Gastrocnemius medialis (tissue), 4 donors: Measurements from ENCODE around the gene THAP4. TPM values are rescaled to one million over a fixed set of nuclear protein-coding genes. Genes with fewer than 3 reads are reported as not detected.
A peak's percentile ranks its signal among the peaks of the same experiment; 100 is the strongest.

Experiments
- ATAC-seq, 2 donors: fragments of 150-250 bp; one replicate each; pipeline ENCODE4 v1.9.1; 2016
- DNase-seq, 2 donors: peaks; one replicate each; pipeline ENCODE4 v3.0.0-alpha.2; 2019
- H3K27ac ChIP-seq, 4 donors: fragments of 200-600 bp; sonication (generic); 1 replicate in 1 of 4; 2 replicates in 3 of 4; pipeline ENCODE4 v1.5.1; 2016 to 2018; ENCODE audit warnings: mild to moderate bottlenecking in 2 of 4, moderate library complexity in 1 of 4
- H3K27me3 ChIP-seq, 3 donors: fragments of 200-600 bp; sonication (generic) in 2 of 3; 1 replicate in 1 of 3; 2 replicates in 2 of 3; pipeline versions ENCODE4 v1.5.1 to v1.6.0; 2016 to 2019; ENCODE audit warnings: mild to moderate bottlenecking in 1 of 3, moderate library complexity in 1 of 3
- H3K36me3 ChIP-seq, 2 donors: fragments of 200-600 bp; sonication (generic) in 1 of 2; one replicate each; pipeline ENCODE4 v1.5.1; 2017 to 2018
- H3K4me1 ChIP-seq, 2 donors: fragments of 200-600 bp; sonication (generic) in 1 of 2; one replicate each; pipeline ENCODE4 v1.5.1; 2016 to 2017; ENCODE audit warnings: mild to moderate bottlenecking in 2 of 2
- H3K4me3 ChIP-seq, 4 donors: fragments of 200-600 bp; sonication (generic) in 3 of 4; 1 replicate in 1 of 4; 2 replicates in 3 of 4; pipeline ENCODE4 v1.5.1; 2016 to 2019; ENCODE audit warnings: mild to moderate bottlenecking in 2 of 4
- H3K9me3 ChIP-seq, 3 donors: fragments of 200-600 bp; sonication (generic) in 2 of 3; 1 replicate in 1 of 3; 2 replicates in 2 of 3; pipeline ENCODE4 v1.5.1; 2016 to 2019
- POLR2A ChIP-seq, 2 donors: fragments of 450-650 bp; IDR thresholded peaks; one replicate each; pipeline ENCODE4 v1.6.1; 2017; ENCODE audit warnings: antibody characterized with exemption in 2 of 2, mild to moderate bottlenecking in 2 of 2, moderate library complexity in 2 of 2
- in situ Hi-C, 4 donors: fragments of 200-750 bp; cut with MboI; loops; one replicate each; pipeline versions ENCODE4 v1.15.0 to v1.8.0; 2017; ENCODE audit warnings: low sequenced_read_pairs in 4 of 4
- intact Hi-C: fragments of 100-400 bp; cut with DNase I; formaldehyde crosslinking; loops from one replicate; pipeline ENCODE4 v1.15.1; 2023; ENCODE audit warnings: low total_unique reads
- total RNA-seq, 4 donors: library from RNA; depleted of rRNA; stranded (reverse); fragments of >200 nt; gene quantifications; one replicate each; pipeline versions ENCODE4 v1.1.0 to v1.2.3, GENCODE V29; 2016
- TF ChIP-seq, protein P1 (sequence below), 5 experiments: fragments of 450-650 bp in 3 of 5; fragments of 200-600 bp in 2 of 5; sonication (generic) in 2 of 5; IDR thresholded peaks in 4 of 5; conservative IDR thresholded peaks in 1 of 5; 1 replicate in 4 of 5; 2 replicates in 1 of 5; pipeline ENCODE4 v1.5.1; 2016 to 2019; ENCODE audit warnings: antibody characterized with exemption in 5 of 5, mild to moderate bottlenecking in 3 of 5, moderate library complexity in 3 of 5

THAP4 gene
- total RNA-seq, 4 donors from 2014 or later, result 71.3 to 83.3 (median 79.9) TPM

DNA sequence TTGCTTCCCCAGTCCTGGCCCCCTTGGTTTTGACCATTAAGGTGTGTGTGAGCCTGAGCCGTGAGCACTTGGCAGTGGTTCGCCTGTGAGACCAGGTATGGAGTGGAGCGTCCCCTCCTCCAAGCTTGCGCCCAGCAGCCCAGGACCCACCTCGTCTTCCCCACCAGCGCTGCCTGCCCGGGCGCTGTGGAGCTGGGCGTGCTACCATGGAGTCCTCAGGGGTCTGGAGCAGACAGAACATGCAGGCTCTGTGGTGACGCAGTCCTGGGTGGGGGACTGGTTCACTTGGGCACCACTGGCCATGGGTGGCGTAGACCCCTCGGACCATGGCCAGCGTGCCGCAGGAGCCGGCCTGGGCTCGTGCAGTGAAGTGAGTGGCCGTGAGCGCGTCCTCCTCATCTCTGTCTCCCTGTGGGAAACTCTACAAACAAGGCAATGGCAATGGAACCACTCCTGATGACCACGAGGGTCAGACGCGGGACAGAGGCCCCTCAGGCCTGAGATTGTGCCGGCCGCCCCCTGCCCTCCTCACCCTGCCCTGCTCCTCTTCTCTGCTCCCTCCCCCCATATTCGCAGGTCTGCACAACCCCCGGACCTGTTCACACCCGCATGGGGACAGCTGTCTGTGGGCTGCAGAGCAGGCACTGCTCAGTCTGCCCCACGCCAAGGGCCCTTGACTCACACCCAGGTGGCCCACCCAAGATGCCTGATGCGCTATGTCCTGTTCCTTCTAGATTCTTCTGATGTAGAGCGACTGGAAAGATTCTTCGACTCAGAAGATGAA lies 34.7 kb upstream of the THAP4 start:
- no peak overlapping the region for H3K4me3 ChIP-seq
- no peaks in the 10 kb centered on the region for H3K27me3 ChIP-seq
- H3K27ac ChIP-seq, result no peak overlapping the region
- no peaks in the 10 kb centered on the region for H3K9me3 ChIP-seq
- TF ChIP-seq, protein P1, sequence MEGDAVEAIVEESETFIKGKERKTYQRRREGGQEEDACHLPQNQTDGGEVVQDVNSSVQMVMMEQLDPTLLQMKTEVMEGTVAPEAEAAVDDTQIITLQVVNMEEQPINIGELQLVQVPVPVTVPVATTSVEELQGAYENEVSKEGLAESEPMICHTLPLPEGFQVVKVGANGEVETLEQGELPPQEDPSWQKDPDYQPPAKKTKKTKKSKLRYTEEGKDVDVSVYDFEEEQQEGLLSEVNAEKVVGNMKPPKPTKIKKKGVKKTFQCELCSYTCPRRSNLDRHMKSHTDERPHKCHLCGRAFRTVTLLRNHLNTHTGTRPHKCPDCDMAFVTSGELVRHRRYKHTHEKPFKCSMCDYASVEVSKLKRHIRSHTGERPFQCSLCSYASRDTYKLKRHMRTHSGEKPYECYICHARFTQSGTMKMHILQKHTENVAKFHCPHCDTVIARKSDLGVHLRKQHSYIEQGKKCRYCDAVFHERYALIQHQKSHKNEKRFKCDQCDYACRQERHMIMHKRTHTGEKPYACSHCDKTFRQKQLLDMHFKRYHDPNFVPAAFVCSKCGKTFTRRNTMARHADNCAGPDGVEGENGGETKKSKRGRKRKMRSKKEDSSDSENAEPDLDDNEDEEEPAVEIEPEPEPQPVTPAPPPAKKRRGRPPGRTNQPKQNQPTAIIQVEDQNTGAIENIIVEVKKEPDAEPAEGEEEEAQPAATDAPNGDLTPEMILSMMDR (IDR thresholded peaks at IDR 0.05 in 4 of 5, conservative IDR thresholded peaks at IDR 0.05 in 1 of 5), result no peak
- no peak for TF ChIP-seq POLR2A (IDR thresholded peaks at IDR 0.05)
- H3K36me3 ChIP-seq, result peaks cover 0 to 59% of the 10 kb centered on the region in 2 donors
- intact Hi-C loops (no loop called here), in situ Hi-C loops (no loop called here)
- DNase-seq (no peak), ATAC-seq (no peak)
- no peaks in the 10 kb centered on the region for H3K4me1 ChIP-seq

DNA sequence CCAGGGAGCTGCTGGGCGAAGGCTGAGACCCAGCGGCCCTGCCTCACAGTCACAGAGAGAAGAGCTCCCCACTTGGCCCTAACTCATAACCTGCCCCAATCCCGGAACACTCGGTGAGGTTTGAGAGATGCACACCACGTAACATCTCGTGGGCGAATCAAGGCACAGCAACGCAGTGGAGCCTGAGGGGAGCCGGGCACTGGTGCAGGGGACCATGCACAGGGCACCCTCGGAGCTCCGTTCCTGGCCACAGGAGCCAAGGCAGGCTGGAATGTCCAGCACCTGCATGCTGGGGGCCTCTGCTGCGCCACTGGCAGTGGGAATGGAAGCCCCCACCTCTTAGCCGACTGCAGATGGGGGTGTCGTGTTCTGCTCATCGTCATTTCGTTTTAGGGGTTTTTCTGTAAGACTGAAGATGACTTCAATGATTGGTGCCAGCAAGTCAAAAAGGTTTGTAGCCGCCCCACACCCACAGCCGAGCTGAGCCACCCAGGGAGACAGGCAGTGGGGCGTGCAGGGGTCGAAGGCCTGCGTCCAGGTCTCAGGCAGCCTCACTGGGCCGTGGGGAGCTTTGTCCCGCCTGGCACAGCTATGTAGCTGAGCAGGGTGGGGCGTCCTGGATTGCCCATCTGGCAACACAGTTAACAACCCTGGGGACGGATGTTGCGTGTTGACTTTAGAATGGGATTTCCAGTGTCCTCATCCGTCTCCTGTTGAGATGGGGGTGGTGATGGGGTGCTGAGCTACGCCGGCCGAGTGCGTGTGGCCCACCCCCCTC lies 33.6 kb upstream of the THAP4 start:
- Histone ChIP-seq H3K9me3 (no peaks in the 10 kb centered on the region), H3K4me3 (no peak overlapping the region), H3K36me3 (peaks cover 0 to 61% of the 10 kb centered on the region in 2 donors), H3K4me1 (no peaks in the 10 kb centered on the region), H3K27me3 (no peaks in the 10 kb centered on the region), H3K27ac (peak overlapping the region in 1 of 4 donors; percentile 4)
- intact Hi-C loops (no loop called here), in situ Hi-C loops (no loop called here)
- TF ChIP-seq POLR2A (IDR thresholded peaks at IDR 0.05), result no peak
- TF ChIP-seq, protein P1 (IDR thresholded peaks at IDR 0.05 in 4 of 5, conservative IDR thresholded peaks at IDR 0.05 in 1 of 5), result no peak
- DNase-seq, result no peak
- ATAC-seq, result no peak

DNA sequence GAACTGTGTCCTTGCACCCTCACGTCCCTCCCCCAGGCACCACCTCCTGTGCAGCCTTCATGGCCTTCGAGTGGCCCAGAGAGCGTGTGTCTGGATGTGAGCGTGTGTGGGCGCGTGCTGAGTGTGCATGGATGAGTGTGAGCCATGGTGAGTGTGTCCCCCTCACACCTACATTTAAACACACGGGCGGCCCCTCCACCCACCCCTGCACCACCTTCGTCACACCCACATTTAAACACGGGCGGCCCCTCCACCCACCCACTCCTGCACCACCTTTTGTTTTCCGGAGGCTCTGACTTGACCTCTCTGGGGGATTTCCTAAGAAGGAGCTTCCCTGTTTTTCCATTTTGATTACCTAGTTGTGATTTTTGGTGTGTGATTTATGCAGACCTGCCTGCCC lies 31.9 kb upstream of the THAP4 start:
- intact Hi-C loops (no loop called here), in situ Hi-C loops (no loop called here)
- DNase-seq (no peak), ATAC-seq (no peak)
- H3K9me3 ChIP-seq, result no peaks in the 10 kb centered on the region
- H3K27me3 ChIP-seq, result no peaks in the 10 kb centered on the region
- TF ChIP-seq POLR2A (IDR thresholded peaks at IDR 0.05), result no peak
- TF ChIP-seq, protein P1 (IDR thresholded peaks at IDR 0.05 in 4 of 5, conservative IDR thresholded peaks at IDR 0.05 in 1 of 5), result no peak
- peaks cover 0 to 61% of the 10 kb centered on the region in 2 donors for H3K36me3 ChIP-seq
- H3K27ac ChIP-seq, result no peak overlapping the region
- no peak overlapping the region for H3K4me3 ChIP-seq
- H3K4me1 ChIP-seq, result no peaks in the 10 kb centered on the region

DNA sequence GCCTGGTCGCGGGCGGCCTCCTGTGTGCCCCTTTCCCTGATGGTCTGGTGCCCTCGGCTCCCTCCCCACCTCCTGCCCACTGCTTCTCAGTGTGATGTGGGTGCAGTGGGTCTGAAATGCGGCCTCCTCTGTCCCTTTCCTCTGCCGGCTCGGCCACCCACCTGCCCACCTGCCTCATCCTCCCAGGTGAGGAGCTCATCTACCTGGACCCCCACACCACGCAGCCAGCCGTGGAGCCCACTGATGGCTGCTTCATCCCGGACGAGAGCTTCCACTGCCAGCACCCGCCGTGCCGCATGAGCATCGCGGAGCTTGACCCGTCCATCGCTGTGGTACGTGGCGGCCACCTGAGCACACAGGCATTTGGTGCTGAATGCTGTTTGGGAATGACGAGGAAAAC lies 31.4 kb upstream of the THAP4 start:
- in situ Hi-C loops, result no loop called here

More for the DNA sequence above, 31.4 kb upstream of the THAP4 start:
- no peak for DNase-seq
- no peak overlapping the region for H3K27ac ChIP-seq
- H3K4me1 ChIP-seq, result no peaks in the 10 kb centered on the region
- intact Hi-C loops, result no loop called here
- no peaks in the 10 kb centered on the region for H3K27me3 ChIP-seq
- ATAC-seq, result no peak
- peaks cover 0 to 61% of the 10 kb centered on the region in 2 donors for H3K36me3 ChIP-seq
- H3K9me3 ChIP-seq, result no peaks in the 10 kb centered on the region
- TF ChIP-seq POLR2A (IDR thresholded peaks at IDR 0.05), result no peak
- TF ChIP-seq, protein P1 (IDR thresholded peaks at IDR 0.05 in 4 of 5, conservative IDR thresholded peaks at IDR 0.05 in 1 of 5), result no peak
- H3K4me3 ChIP-seq, result no peak overlapping the region
